ENCODE data around the gene PIK3C2G. TPM values are rescaled to one million over a fixed set of nuclear protein-coding genes. Genes with fewer than 3 reads are reported as not detected.

The PIK3C2G gene
- total and polyA plus RNA-seq, 4 donors: 4.9 to 40.1 (median 19.4) TPM

GRCh38 chr12:18428416-18428815 is 167.1 kb downstream of the PIK3C2G start:
- no peak for TF ChIP-seq FOXA2 (IDR thresholded peaks at IDR 0.05)
- no peak for TF ChIP-seq CTCF (IDR thresholded peaks at IDR 0.05; ENCODE audit: low read depth, low read length, missing input control)
- no peak for TF ChIP-seq HNF4A (conservative IDR thresholded peaks at IDR 0.05)
- no peak for TF ChIP-seq FOXA1 (IDR thresholded peaks at IDR 0.05)
- no peak for TF ChIP-seq ZBTB33 (IDR thresholded peaks at IDR 0.05)
- no peak for TF ChIP-seq EGR1 (IDR thresholded peaks at IDR 0.05; ENCODE audit: low read depth in 2 of 2)
- no peak for TF ChIP-seq TAF1 (conservative IDR thresholded peaks at IDR 0.05)
- no peak for TF ChIP-seq REST (IDR thresholded peaks at IDR 0.05)
- no peak for TF ChIP-seq JUND (IDR thresholded peaks at IDR 0.05)
- TF ChIP-seq GABPA (IDR thresholded peaks at IDR 0.05 in 1 of 2, conservative IDR thresholded peaks at IDR 0.05 in 1 of 2): no peak
- TF ChIP-seq HNF4G (IDR thresholded peaks at IDR 0.05): no peak
- TF ChIP-seq RAD21 (IDR thresholded peaks at IDR 0.05): no peak
- no peak for TF ChIP-seq YY1 (IDR thresholded peaks at IDR 0.05)
- no peak for TF ChIP-seq RXRA (IDR thresholded peaks at IDR 0.05)
- no peak for TF ChIP-seq ATF3 (IDR thresholded peaks at IDR 0.05)
- no peak for TF ChIP-seq SP1 (IDR thresholded peaks at IDR 0.05)
- H3K36me3 ChIP-seq (ENCODE audit: control insufficient read depth in 4 of 4, insufficient read depth in 3 of 4, low read depth in 1 of 4, low read length in 3 of 4): peaks cover 0 to 7% (median 3%) of the 10 kb centered on the region in 4 donors
- H3K9ac ChIP-seq (ENCODE audit: low read depth in 1 of 2, low read length in 2 of 2): no peak overlapping the region
- no peaks in the 10 kb centered on the region for H3K27me3 ChIP-seq (ENCODE audit: control insufficient read depth in 4 of 4, insufficient read depth in 4 of 4, low read length in 3 of 4)
- no peak overlapping the region for H3K4me3 ChIP-seq (ENCODE audit: low read depth in 1 of 3, low read length in 3 of 3)
- H3K4me1 ChIP-seq (ENCODE audit: control insufficient read depth in 4 of 4, insufficient read depth in 4 of 4, low read length in 3 of 4): no peaks in the 10 kb centered on the region
- no peak overlapping the region for H3K27ac ChIP-seq (ENCODE audit: low read depth in 1 of 2, low read length in 2 of 2)
- WGBS: 94% methylated on average over 2 of the region's 2 CpGs
- no peak for DNase-seq (ENCODE audit: low spot score)
- H3K9me3 ChIP-seq (ENCODE audit: control insufficient read depth in 4 of 4, low read length in 3 of 4): no peaks in the 10 kb centered on the region

GRCh38 chr12:18429366-18429765 is 168.0 kb downstream of the PIK3C2G start:
- peaks cover 0 to 7% (median 1%) of the 10 kb centered on the region in 4 donors for H3K36me3 ChIP-seq (ENCODE audit: control insufficient read depth in 4 of 4, insufficient read depth in 3 of 4, low read depth in 1 of 4, low read length in 3 of 4)
- H3K27ac ChIP-seq (ENCODE audit: low read depth in 1 of 2, low read length in 2 of 2): no peak overlapping the region
- no peak overlapping the region for H3K9ac ChIP-seq (ENCODE audit: low read depth in 1 of 2, low read length in 2 of 2)
- H3K4me1 ChIP-seq (ENCODE audit: control insufficient read depth in 4 of 4, insufficient read depth in 4 of 4, low read length in 3 of 4): no peaks in the 10 kb centered on the region
- no peak for DNase-seq (ENCODE audit: low spot score)
- H3K4me3 ChIP-seq (ENCODE audit: low read depth in 1 of 3, low read length in 3 of 3): no peak overlapping the region
- 88% methylated on average over 1 of the region's 1 CpG for WGBS
- no peaks in the 10 kb centered on the region for H3K27me3 ChIP-seq (ENCODE audit: control insufficient read depth in 4 of 4, insufficient read depth in 4 of 4, low read length in 3 of 4)
- no peaks in the 10 kb centered on the region for H3K9me3 ChIP-seq (ENCODE audit: control insufficient read depth in 4 of 4, low read length in 3 of 4)
- TF ChIP-seq ZBTB33 (IDR thresholded peaks at IDR 0.05) (no peak), TAF1 (conservative IDR thresholded peaks at IDR 0.05) (no peak), RXRA (IDR thresholded peaks at IDR 0.05) (no peak), NR2F2 (IDR thresholded peaks at IDR 0.05) (no peak), FOXA2 (IDR thresholded peaks at IDR 0.05) (no peak), ATF3 (IDR thresholded peaks at IDR 0.05) (no peak), EGR1 (IDR thresholded peaks at IDR 0.05; ENCODE audit: low read depth in 2 of 2) (no peak), CTCF (IDR thresholded peaks at IDR 0.05; ENCODE audit: low read depth, low read length, missing input control) (no peak)
